ENCODE results near the gene RAB40C.

DNA sequence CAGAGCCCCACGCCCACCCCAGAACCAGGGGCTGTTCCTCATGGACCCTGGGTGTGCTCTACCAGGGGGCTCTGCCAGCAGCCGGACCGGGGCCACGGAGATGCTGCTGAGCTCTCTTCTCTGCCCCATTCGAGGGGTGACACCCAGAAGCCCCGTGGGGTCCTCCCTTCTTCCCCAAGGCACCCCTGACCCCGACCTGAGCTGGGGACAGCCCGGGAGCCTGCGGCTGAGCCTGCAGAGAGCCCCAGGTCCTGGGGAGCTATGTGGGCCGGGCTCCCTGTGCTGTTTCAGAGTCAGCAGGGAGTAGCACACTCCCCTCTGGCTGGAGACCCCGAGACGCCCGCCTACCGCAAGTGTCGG lies 30.9 kb upstream of the RAB40C start:
- TF ChIP-seq TAF1 (IDR thresholded peaks at IDR 0.05; ENCODE audit: borderline replicate concordance, insufficient read depth, low read length) (no peak), SIN3A (IDR thresholded peaks at IDR 0.05; ENCODE audit: borderline replicate concordance, insufficient read depth, low read length) (no peak), POLR2AphosphoS5 (IDR thresholded peaks at IDR 0.05; ENCODE audit: low read depth, low read length) (no peak), FOXP2 (optimal IDR thresholded peaks at IDR 0.05; ENCODE audit: borderline replicate concordance, extremely low read depth, extremely low read length, insufficient read depth) (no peak)
- TF ChIP-seq, protein P1, sequence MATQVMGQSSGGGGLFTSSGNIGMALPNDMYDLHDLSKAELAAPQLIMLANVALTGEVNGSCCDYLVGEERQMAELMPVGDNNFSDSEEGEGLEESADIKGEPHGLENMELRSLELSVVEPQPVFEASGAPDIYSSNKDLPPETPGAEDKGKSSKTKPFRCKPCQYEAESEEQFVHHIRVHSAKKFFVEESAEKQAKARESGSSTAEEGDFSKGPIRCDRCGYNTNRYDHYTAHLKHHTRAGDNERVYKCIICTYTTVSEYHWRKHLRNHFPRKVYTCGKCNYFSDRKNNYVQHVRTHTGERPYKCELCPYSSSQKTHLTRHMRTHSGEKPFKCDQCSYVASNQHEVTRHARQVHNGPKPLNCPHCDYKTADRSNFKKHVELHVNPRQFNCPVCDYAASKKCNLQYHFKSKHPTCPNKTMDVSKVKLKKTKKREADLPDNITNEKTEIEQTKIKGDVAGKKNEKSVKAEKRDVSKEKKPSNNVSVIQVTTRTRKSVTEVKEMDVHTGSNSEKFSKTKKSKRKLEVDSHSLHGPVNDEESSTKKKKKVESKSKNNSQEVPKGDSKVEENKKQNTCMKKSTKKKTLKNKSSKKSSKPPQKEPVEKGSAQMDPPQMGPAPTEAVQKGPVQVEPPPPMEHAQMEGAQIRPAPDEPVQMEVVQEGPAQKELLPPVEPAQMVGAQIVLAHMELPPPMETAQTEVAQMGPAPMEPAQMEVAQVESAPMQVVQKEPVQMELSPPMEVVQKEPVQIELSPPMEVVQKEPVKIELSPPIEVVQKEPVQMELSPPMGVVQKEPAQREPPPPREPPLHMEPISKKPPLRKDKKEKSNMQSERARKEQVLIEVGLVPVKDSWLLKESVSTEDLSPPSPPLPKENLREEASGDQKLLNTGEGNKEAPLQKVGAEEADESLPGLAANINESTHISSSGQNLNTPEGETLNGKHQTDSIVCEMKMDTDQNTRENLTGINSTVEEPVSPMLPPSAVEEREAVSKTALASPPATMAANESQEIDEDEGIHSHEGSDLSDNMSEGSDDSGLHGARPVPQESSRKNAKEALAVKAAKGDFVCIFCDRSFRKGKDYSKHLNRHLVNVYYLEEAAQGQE (IDR thresholded peaks at IDR 0.05; ENCODE audit: insufficient read depth in 1 of 2, low read depth in 2 of 2, low read length in 2 of 2): no peak
